HG02571 (cell line): ENCODE measurements around the gene MYRIP.

Source experiments
- ATAC-seq: cut with Tn5 transposase; IDR thresholded peaks from one replicate; pipeline ENCODE4 v1.9.1; 2021; ENCODE audit warnings: mild to moderate bottlenecking, moderate library complexity; ENCODE audit not compliant: unreplicated experiment

The MYRIP gene

DNA sequence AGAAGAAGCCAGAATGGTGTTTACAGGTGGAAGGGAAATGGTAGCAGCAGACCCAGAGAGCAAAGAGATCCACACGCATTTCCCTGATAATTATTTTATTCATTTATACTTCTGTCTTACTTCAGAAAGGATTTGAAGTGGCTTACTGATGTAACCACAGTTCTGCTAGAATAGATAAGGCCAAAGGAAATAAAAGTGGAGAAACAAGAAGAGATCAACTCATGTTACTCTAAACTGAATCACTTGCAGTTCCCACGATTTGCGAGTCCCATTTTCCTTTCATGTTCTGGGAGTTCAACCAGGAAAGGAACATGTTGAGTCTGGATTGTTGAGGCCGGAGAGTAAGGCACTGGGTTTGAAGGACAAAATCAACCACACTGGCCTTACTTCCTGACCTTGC, 151.8 kb downstream of the MYRIP start:
- no peak for ATAC-seq

DNA sequence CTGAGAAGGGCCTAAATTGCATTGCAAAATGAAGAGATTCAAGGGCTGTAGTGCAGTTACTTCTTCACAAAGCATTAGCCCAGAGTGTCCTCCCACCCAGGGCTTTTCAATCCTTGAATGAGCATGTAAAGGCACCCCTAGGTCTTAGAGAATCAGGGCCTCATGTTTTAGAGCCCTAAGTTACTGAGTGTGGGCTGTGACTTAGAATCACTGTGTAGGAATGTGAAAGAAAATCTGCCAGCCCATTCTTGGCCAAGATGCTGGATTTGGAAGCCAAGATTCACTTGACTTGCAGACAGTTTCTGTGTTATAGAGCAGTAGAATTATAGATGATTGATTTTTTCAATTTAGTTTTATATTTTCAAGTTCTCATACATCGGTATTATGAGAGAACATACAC, 153.2 kb downstream of the MYRIP start:
- no peak for ATAC-seq

DNA sequence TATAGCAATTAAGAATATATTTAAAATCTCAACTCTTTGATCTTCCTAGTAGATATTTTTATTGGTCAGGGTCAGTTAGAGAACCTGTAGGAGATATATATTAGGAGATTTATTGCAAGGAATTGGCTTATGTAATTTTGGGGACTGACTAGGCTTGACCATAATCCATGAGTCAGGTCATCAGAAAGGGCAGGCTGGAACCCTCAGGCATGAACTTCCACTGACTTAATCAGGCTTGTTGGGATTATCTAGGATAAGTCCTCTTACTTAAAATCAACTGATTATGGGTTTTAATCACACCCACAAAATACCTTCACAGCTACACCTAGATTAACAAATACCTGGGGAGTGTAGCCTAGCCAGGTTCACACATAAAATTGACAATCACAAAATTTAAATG, 156.1 kb downstream of the MYRIP start:
- ATAC-seq: no peak

DNA sequence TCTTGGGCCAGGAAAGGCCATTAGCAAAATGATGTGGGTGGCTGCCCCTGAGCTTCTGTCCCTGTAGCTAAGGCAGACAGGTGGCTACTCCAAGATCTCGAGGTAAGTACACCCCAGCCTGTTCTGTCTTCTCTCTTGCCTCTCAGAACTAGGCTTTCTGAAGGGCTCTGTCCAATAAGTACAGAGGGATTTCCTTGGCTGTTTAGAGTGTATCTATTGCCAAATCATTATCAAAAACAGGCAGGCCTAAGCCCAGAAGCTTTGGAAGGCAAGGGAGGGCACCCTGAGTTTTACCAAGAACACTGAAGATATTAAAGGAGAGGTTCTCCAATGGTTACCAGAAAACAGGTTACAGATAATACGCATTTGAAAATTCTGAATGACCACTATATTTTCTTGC, 156.6 kb downstream of the MYRIP start:
- no peak for ATAC-seq

DNA sequence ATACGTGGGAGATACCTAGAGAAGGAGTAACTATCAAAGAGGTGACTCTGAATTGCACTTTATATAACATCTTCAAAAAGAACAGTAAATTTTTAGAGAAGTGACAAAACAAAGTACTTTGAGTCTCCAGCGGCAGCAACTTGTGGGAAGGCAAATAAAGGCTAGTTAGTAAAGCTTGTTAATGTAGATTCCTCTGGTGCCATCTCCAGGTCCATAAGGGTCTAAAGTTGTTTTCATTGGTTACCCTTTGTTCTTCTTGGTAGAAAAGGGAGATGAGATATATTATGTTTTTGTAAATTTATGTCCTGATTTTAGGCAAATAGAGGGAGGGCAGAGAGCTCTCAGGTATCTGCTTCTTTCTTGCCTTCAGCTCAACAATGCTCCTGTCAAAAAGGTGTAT, 161.6 kb downstream of the MYRIP start:
- ATAC-seq: no peak

DNA sequence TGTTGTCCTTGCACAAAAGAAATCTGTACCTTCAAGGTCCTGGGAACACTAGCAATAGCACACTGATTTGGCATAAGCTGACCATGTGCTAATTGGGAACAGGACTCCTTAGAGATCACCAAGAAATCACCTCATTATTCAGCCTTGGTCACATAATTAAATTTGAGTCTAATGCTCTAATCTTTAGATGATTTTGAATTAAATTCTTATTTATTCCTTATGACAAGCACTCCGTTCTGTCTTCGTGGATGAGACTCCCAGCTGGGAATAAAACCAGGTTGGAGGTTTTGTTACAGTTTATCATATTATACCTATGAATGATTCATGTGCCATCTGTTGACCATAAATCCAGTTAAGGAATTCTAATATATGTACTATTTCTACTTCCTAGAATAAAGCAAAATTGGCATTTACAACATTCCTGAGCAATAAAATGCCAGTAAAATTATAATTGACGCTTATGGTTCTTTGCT, 162.2 kb downstream of the MYRIP start:
- no peak for ATAC-seq

DNA sequence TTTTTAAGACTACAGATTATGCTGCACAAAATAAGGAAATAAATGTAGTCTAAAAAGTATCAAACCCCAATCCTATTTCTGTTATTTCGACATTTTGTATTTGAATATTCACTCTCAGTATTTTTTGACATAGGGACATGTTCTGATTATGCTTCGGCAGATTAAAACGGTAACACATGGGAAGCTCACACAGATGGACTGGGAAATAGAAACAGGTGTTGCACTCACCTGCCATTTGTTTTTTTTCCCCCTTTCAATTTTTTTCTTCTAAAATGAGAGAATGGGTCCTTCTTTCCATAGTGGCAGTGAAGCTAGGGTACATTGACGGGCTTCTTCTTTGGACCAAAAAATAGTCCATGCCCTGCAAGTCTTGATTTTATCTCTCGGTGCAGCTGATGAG, 163.1 kb downstream of the MYRIP start:
- no peak for ATAC-seq

DNA sequence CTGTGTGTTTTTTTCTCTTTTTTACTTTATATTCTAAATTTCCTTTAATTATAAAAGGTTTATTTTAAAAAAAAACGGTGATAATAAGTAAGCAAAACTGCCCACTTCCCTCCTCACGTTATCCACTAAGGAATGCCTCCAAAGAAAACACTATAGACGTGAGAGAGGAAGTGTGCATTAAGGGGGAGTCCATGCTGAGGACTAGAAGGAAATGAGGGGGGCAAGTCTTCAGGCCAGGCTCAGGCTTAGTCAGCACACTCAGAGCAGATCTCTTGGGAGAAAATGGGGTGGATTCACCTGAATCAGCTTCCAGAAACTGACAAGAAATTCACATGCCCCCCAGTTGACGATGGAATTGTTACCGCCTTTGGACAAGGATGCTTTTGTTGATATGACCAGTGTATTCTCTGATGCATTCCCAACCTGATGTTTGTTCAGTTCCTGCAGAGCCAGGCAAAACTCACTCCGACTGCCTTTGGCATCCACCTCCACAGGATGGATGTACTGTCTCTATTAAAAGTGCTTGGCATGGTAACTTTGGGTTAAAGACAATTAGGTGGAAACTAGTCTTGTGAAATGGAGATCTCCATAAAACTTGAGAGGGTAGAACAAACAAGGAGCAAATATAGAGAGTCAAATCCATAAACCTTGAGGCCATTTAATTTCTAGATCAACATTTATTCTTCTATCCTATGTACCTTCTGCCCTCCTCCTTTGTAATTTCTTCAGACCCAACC, 167.8 kb downstream of the MYRIP start:
- ATAC-seq: no peak

DNA sequence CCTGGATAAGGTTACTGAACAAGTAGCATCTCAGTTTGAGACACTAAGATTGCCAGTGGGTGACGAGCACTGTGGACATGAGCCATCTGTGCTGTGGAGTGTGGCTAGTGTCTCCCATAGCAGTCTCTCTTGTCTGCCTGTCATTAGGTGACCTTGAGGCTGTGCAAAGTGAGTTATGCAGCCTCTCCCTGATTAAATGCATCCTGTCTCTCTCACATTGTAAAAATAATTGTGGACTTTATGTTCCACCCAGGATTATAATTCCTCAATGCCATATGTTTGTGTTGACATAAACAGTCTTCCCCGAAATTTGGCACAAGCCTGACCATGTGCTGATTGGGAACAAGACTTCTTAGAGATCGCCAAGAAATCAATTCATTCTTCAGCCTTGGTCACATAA, 168.9 kb downstream of the MYRIP start:
- no peak for ATAC-seq

DNA sequence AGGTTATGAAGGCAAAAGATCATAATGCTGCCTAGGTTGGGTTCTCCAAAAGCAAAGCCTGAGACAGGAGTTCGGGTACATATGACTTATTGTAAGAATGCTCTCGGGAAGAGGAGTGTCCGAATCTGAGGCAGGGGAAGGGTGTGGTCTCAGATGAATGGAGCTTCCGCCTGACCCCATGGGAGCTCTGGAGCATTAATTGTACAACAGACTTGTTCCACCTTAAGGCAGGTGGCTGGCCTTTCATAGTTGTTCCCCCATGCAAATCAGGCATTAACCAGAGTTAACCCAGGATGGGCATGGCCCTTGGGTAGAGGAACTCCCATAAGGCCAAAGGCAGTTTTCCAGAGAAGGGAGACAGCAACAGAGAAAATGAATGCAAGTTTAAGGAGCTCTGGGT, 170.6 kb downstream of the MYRIP start:
- no peak for ATAC-seq

DNA sequence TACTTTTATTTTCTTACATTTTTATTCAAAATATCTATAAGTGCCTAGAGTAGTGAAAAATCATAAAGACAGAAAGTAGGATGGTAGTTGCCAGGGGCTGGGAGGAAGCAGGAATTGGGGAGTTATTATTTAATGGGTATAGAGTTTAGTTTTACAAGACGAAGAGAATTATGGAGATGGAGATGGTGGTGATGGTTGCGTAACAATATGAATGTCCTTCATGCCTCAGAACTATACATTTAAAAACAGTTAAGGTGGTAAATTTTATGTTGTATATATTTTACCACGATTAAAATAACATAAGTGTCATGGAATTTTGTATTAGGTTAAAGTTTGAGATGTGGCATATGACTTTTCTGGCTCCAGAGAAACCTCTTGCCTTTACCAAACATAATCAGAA, 171.4 kb downstream of the MYRIP start:
- no peak for ATAC-seq

DNA sequence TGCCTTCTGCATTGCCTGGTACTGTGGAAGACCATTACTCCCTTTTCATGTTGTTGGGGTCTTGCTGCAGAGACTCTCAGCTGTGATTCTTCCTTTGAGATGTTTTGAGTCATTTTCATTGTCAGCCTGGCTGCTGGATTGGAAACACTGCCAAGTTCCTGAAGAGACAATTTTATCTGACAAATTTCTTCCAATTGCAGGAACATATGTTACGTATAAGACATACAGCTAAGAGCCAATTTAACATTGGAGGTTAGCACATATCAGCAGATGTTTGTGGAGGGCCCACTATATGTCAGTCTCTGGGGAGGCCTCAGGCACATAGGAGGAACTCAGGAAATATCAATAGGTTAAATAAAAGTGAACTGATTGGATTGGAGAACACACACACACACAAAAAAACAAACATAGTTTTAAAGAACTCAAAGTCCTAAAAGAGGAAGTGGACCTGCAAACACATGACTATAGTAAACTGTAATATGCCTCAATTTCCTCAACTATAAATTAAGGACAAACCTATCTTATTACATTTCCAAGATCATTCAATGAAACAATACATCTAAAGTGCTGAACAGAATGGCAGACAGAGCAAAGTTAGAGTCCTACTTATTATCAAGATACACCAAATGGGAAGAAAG, 172.3 kb downstream of the MYRIP start:
- no peak for ATAC-seq

DNA sequence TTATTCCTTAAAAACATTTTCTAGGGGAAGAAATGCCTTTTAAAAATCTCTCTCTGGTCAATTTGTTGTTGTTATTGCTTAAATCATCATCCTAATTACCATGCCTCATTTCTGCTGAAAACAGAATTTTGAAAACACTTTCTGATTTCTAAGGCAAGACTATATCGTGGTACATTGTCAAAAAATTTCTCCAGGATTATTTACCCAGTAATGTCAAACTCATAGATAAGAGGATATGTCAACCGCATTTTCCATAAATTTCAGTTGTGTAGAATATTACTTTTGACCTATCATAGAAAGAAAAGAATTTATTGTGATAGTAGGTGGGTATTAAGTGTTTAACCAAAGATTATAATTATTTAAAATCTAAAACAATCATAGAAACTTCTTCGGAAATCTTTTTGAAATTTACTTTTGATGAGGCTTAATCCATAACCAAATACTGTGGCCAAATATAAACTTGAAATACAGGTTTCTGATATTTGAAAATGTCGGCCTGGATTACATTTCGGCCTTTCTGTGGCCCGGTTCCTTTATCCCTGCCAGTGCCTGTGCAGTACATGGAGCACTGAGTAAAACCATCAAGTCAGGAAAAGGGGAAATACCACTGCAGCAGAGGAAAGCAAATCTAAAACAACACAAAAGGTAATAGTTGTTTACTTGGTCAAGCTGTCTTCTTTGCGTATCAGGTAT, 173.4 kb downstream of the MYRIP start:
- no peak for ATAC-seq

DNA sequence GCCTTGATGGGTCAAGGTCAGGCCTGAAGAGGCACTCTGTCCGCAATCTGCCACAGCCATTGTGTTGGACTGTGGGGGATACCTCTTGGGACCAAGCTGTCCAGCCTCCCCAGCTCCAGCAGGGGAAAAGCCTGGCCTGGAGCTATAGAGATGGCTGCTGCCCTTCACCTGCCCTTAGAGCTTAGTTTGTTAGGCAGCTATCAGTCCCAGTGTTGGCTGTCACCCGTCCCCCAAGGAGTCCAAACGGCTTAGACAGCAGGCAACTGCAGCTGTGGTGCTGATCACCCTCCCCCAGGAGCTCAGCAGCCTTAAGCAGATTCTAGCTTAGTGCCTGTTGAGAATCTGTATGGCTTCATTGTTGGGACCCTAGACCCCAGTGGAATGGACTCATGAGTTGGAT, 180.3 kb downstream of the MYRIP start:
- ATAC-seq: no peak

DNA sequence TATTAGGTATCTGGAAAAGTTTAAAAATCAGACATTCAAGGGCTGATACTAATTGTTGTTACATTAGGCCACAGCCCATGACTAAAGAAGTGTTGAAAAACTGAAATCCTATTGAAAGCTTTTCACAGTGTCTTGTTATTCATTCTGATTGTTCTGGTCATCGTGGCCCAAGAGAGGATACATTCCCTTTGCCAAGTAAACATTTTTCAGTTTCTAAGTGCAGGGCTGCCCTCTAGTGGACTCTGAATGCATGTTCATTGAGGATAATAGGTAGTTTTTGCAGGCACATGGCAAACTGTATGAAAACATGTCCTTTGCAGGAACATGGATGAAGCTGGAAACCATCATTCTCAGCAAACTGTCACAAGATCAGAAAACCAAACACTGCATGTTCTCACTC, 181.1 kb downstream of the MYRIP start:
- ATAC-seq: no peak

DNA sequence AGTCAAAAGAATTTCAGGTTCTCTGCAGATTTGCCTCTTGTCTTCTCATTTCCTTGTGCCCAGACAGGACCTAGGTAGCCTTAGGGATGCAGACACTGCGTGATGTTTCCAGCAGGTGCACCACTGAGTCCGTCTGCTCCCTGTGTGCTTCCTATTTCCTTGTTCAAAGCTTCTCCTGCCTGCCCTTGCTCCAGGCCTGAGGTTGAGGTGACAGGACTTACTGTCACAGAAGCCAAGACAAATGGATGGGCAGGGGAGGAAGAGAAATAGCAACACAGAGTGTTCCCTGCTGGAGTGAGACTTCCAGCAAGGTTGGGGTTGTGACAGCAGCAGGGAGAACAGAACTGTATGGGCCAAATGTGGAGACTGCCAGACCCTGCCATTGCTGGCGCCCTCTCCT, 199.4 kb downstream of the MYRIP start:
- ATAC-seq: no peak

DNA sequence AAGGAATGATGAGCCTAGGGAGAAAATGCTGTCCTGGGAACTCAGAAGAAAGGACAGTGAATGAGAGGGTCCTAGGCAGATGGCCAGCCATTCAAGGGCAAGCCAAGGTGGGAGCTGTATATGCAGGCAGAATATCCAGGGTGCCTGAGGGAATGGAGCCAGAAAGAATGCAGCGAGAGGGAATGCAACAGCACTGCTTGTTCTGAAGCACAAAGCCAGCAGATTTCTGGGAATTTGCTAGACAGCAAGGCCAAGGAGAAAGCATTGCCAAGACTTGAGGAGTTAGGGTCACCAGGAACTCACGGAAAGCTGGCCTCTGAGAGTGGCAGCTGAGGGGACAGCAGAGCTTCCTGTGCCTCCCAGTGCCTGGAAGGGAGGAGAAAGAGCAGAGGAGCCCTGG, 200.6 kb downstream of the MYRIP start:
- no peak for ATAC-seq

DNA sequence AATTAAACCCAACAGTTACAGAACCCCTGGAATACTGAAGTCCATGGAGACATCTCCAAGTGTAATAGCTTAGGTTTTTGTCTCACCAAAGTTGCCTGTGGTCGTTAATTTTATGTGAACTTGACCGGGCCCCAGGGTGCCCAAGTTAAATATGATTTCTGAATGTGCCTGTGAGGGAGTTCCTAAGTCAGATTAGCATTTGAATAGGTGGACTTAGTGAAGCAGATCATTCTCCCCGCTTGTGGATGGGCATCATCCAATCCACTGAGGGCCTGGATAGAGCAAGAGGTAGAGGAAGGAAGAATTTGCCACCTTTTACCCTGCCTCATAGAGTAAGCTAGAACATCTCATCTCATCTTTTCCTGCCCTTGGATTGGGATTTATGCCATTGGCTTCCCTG, 203.0 kb downstream of the MYRIP start:
- no peak for ATAC-seq

DNA sequence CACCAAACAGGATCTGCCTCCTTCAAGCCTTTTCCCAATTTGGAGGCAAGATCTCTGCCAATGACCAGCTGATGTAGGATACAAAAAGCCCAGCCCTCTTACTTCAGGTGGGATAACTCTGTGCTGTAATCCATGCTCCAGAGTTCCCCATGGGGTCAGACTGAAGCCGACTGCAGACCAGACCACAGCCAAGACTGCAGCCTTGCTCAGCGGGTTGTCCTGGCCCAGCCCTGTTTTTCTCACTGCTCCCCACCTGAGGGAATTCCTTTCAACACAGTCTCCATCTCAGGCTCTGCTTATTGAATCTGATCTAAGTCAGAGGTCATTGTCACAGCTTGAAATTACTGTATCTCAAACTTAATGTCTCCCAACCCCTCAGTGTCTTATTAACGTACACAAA, 207.0 kb downstream of the MYRIP start:
- no peak for ATAC-seq

DNA sequence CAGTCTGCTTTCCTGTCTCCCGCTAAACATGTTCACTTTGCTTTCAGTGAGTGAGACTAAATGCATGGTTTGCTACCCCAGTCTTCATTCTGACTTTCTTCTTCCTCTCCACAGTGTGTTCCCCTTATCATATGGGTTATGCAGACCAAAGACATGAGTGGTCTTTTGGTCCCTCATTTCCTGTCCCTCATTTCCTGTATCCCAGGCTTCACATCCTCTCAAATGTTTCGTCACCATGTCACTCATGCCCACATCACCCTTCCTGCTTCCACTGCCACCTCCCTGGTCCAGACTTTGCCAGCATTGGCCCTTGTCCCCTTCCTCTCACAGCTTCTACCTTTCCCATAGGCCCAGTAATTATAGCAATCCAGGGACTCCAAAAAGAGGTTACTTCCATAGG, 209.0 kb downstream of the MYRIP start:
- ATAC-seq: no peak

DNA sequence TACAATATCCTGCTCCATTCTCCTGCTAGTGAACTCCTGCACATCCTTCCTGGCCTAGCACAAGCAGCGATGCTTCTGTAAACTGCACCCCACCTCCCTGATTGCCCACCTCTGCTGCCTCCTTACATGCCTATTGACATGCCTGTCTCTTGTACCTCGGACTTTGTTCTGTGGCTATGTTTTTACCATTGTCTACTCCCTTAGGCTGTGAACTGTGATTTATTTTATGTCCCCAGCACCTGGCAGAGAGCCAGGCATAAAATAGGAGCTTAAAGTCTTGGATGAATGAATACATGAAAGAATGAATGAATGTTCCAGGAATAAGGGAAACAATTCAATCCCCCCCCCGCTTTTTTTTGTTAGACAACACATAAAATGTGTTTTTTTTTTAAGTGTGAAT, 210.0 kb downstream of the MYRIP start:
- no peak for ATAC-seq

DNA sequence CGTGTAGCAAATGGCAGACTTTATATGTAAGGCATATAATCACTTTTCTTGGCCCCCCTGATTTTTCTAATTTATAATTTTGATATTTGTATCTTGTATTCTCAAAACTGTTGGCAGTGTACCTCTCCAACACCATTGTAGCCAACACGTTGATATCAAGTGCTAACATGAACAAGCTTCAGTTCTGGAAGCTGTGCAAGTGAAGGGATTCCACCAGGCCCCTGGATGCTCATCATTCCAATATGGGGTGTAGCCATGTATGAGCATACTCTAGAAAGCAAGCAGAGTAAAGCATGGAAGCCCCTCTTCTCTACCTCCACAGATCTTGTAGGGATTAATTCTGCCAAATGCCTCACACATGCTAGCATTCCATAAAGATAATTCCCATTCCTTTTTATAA, 211.3 kb downstream of the MYRIP start:
- no peak for ATAC-seq
